WI38 (cell line): Measurements from ENCODE around the gene STK40.
A peak's percentile ranks its signal among the peaks of the same experiment; 100 is the strongest.

ENCODE experiments used
- H3K4me3 ChIP-seq: 2 replicates; pipeline ENCODE4 v1.5.1; 2011; ENCODE audit warnings: low read depth, mild to moderate bottlenecking, control low read depth, low read length
- CTCF ChIP-seq: IDR thresholded peaks from 2 replicates; pipeline ENCODE4 v1.5.1; 2012; ENCODE audit warnings: low read depth, mild to moderate bottlenecking, control low read depth, low read length

Gene STK40

GRCh38 chr1:36406440-36406839 lies 20.7 kb upstream of the STK40 start:
- no peak for TF ChIP-seq CTCF

DNA sequence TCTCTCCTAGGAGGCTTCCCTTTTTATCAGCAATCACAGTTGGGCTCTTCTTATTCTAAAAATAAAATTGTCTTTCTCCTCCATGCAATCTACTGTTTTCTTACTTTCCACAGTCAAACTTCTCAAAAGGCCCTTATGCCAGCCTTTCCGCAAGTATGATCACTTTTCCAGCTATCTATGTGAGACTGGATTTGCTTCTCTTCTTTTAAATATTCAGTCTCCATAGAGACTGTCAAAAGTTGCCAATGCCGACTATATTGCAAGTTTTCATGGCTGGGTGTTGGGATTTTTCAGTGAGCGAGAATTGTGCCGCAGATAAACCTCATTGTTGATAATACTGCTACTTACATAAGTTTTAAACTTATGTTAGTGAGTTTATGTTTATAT lies 16.8 kb upstream of the STK40 start:
- H3K4me3 ChIP-seq = no peak overlapping the region
- TF ChIP-seq CTCF = no peak

More at GRCh38 chr1:36406440-36406839, 20.7 kb upstream of the STK40 start:
- no peak overlapping the region for H3K4me3 ChIP-seq

DNA sequence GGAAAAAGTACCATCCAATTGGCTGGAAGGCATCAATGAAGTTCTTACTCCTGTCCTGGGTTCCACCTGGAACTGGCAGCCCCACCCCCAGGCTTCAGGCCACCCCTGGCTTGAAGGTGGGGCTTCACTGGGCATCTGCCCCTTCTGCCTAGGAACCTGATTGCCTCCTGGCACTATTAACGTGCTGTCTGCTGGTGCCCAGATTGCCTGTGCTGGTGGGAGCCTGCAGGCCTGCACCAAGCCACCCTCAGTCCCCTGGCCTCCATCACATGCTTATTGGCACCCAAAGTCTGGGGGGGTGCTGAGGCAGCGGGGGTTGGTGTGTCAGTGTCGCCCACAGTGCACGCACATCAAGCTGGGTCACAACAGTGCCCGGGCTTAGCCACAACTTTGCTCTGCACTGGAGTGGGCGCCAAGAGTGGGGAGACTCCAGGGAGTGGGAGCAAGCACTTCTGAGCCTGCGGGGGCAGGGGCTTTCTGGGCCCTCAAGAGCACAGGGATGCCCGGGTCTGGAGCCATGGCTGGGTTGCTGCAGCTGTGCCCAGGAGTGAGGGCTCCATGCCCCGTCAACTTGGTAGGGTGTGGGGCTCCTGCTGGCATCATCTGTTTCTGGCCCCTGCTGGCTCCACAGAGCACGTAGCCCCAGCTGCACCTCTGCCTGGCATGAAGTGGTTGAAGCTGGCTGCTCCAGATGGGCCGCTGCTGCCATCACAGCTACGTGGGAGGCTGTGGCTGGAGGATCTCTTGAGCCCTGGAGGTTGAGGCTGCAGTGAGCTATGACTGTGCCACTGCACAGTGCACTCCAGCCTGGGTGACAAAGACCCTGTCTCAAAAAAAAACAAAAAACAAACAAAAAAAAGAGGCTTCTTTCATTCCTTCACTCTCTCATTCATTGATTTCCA lies 16.1 kb upstream of the STK40 start:
- TF ChIP-seq CTCF = no peak
- H3K4me3 ChIP-seq = no peak overlapping the region

- H3K4me3 ChIP-seq = no peak overlapping the region
- no peak for TF ChIP-seq CTCF
Observed at GRCh38 chr1:36400825-36401601, 15.3 kb upstream of the STK40 start.

- TF ChIP-seq CTCF = no peak
- no peak overlapping the region for H3K4me3 ChIP-seq
Observed at GRCh38 chr1:36400514-36400824, 14.7 kb upstream of the STK40 start.

DNA sequence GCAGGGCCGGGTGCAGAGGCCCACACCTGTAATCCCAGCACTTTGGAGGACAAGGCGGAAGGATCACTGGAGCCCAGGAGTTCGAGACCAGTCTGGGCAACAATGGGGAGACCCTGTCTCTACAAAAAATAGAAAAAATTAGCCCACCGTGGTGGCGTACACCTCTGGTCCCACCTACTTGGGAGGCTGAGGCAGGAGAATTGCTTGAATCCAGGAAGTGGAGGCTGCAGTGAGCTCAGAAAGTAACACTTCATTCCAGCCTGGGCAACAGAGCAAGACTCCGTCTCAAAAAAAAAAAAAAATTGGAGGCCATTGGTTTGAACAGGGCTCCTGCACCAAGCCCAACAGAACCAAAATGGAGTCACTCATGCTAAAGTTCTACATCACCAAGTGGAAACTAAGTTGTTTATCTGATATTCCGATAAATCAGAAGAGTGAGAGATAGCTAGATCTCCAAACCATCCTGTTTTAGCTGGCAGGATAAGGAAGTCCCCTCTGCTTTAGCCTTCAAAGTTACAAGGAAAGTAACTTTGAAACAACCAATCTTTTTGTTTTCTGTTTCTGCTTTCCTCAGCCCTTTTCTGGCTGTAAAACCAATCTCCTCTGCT lies 12.8 kb upstream of the STK40 start:
- H3K4me3 ChIP-seq = peak overlapping the region; percentile 77
- TF ChIP-seq CTCF = no peak
